B cell (primary cell): ENCODE measurements around the gene PTCD2. TPM values are rescaled to one million over a fixed set of nuclear protein-coding genes. Genes with fewer than 3 reads are reported as not detected.

ENCODE experiments used
- ATAC-seq: fragments of 200-7000 bp; cut with Tn5 transposase; one replicate; pipeline ENCODE4 v1.10.0; 2021; ENCODE audit warnings: low read depth, mild to moderate bottlenecking, moderate number of reproducible peaks, moderate library complexity
- CTCF ChIA-PET: fragments of 350-600 bp; sonication (Branson Sonifier 250); formaldehyde crosslinking; loops from one replicate; lab custom pipeline; 2021; ENCODE audit warnings: antibody characterized with exemption, inconsistent platforms; lab: Charles Lee
- POLR2A ChIA-PET: fragments of 350-600 bp; sonication (Branson Sonifier 250); formaldehyde crosslinking; loops from one replicate; lab custom pipeline; 2021; ENCODE audit warnings: antibody characterized with exemption; lab: Charles Lee
- DNase-seq: peaks from one replicate; pipeline ENCODE4 v3.0.0; 2013
- H2AFZ ChIP-seq: 2 replicates; pipeline ENCODE4 v1.6.1; 2012; ENCODE audit warnings: mild to moderate bottlenecking, low read depth, low read length; ENCODE audit not compliant: insufficient read depth, poor library complexity, severe bottlenecking
- H3K27ac ChIP-seq, 2 donors: 1 replicate in 1 of 2; 2 replicates in 1 of 2; pipeline ENCODE4 v1.5.1; 2012 to 2013; ENCODE audit warnings: low read length in 2 of 2, mild to moderate bottlenecking in 2 of 2, moderate library complexity in 1 of 2
- H3K27me3 ChIP-seq, 4 experiments: fragments of 200-600 bp in 1 of 4; sonication (generic) in 1 of 4; replicated peaks in 1 of 4; 1 replicate in 2 of 4; 2 replicates in 2 of 4; pipeline versions ENCODE4 v1.6.1 to v1.7.0; 2013 to 2016; ENCODE audit warnings: low read length in 3 of 4, mild to moderate bottlenecking in 2 of 4, mixed read lengths in 1 of 4, moderate library complexity in 1 of 4; ENCODE audit not compliant: insufficient read depth in 4 of 4, control insufficient read depth in 3 of 4; ENCODE audit errors: control extremely low read depth in 1 of 4
- H3K36me3 ChIP-seq, 2 experiments: replicated peaks in 1 of 2; 1 replicate in 1 of 2; 2 replicates in 1 of 2; pipeline versions ENCODE4 v1.6.1 to v1.7.1; 2013; ENCODE audit warnings: low read length in 1 of 2; ENCODE audit not compliant: insufficient read depth in 2 of 2, control insufficient read depth in 1 of 2; ENCODE audit errors: control extremely low read depth in 1 of 2, extremely low read depth in 1 of 2
- H3K4me1 ChIP-seq, 2 donors: fragments of 200-600 bp in 1 of 2; sonication (generic) in 1 of 2; 1 replicate in 1 of 2; 2 replicates in 1 of 2; pipeline versions ENCODE4 v1.5.1 to v1.6.1; 2013 to 2017; ENCODE audit warnings: low read length in 2 of 2; ENCODE audit not compliant: control insufficient read depth in 2 of 2, insufficient read depth in 2 of 2
- H3K4me2 ChIP-seq: replicated peaks from 2 replicates; pipeline ENCODE3; 2012; ENCODE audit warnings: mild to moderate bottlenecking, low read depth, low read length; ENCODE audit not compliant: poor library complexity, severe bottlenecking
- H3K4me3 ChIP-seq, 5 experiments: fragments of 200-600 bp in 1 of 5; sonication (generic) in 1 of 5; 1 replicate in 3 of 5; 2 replicates in 2 of 5; pipeline versions ENCODE4 v1.5.1 to v1.7.0; 2011 to 2016; ENCODE audit warnings: low read length in 4 of 5, mild to moderate bottlenecking in 4 of 5, low read depth in 2 of 5, control low read depth in 1 of 5, moderate library complexity in 1 of 5; ENCODE audit not compliant: insufficient read depth in 1 of 5; ENCODE audit errors: control extremely low read depth in 1 of 5, extremely low read depth in 1 of 5
- H3K79me2 ChIP-seq: fragments of 200-600 bp; sonication (generic); one replicate; pipeline ENCODE4 v1.6.0; 2016; ENCODE audit warnings: low read length; ENCODE audit not compliant: control insufficient read depth, insufficient read depth
- H3K9ac ChIP-seq: fragments of 200-600 bp; sonication (generic); 2 replicates; pipeline ENCODE4 v1.6.1; 2017; ENCODE audit warnings: mild to moderate bottlenecking, low read length, moderate library complexity
- H3K9me3 ChIP-seq, 3 donors: one replicate each; pipeline versions ENCODE4 v1.6.1 to v1.7.1; 2013; ENCODE audit warnings: low read length in 2 of 3; ENCODE audit not compliant: control insufficient read depth in 2 of 3, insufficient read depth in 1 of 3; ENCODE audit errors: control extremely low read depth in 1 of 3
- H4K20me1 ChIP-seq: 2 replicates; pipeline ENCODE4 v1.6.0; 2012; ENCODE audit warnings: mild to moderate bottlenecking, low read length; ENCODE audit not compliant: insufficient read depth, control insufficient read depth, poor library complexity, severe bottlenecking
- H3K27ac Mint-ChIP-seq: one replicate; pipeline ENCODE4 v1.8.0; 2021; ENCODE audit warnings: mixed read lengths
- H3K27me3 Mint-ChIP-seq: one replicate; pipeline ENCODE4 v1.8.0; 2021; ENCODE audit warnings: mixed read lengths
- H3K4me1 Mint-ChIP-seq: one replicate; pipeline ENCODE4 v1.8.0; 2021; ENCODE audit warnings: mixed read lengths
- H3K4me3 Mint-ChIP-seq: one replicate; pipeline ENCODE4 v1.8.0; 2021; ENCODE audit warnings: mixed read lengths
- H3K9me3 Mint-ChIP-seq: one replicate; pipeline ENCODE4 v1.8.0; 2022; ENCODE audit warnings: mixed read lengths; ENCODE audit not compliant: insufficient read depth
- CTCF ChIP-seq: fragments of 200-600 bp; IDR thresholded peaks from one replicate; pipeline ENCODE4 v1.8.0; 2022; ENCODE audit warnings: antibody characterized with exemption, mild to moderate bottlenecking
- EZH2 ChIP-seq: IDR thresholded peaks from 2 replicates; pipeline ENCODE4 v1.6.1; 2012; ENCODE audit warnings: borderline replicate concordance, low read depth, mild to moderate bottlenecking, moderate library complexity, low read length; ENCODE audit not compliant: insufficient read depth, poor library complexity, severe bottlenecking
- WGBS: methylation state at CpG from one replicate; pipeline ENCODE4 v1.1.5; 2013; ENCODE audit warnings: missing lambda C conversion rate; ENCODE audit not compliant: insufficient coverage; 5-methylcytosine and 5-hydroxymethylcytosine counted together
- intact Hi-C: fragments of 100-400 bp; cut with micrococcal nuclease; formaldehyde crosslinking; loops from one replicate; pipeline ENCODE4 v1.10.0; 2022
- polyA plus RNA-seq: library from polyadenylated mRNA; depleted of rRNA; stranded (reverse); fragments of >200 nt; gene quantifications from 2 replicates; pipeline ENCODE4 v1.2.3, GENCODE V29; 2012
- total RNA-seq, 2 donors: library from RNA; stranded (reverse); fragments of 120-200 nt in 1 of 2; gene quantifications; 1 replicate in 1 of 2; 2 replicates in 1 of 2; pipeline versions ENCODE4 v1.2.3 to v1.2.4, GENCODE V29; 2013 to 2022

The PTCD2 gene
- total and polyA plus RNA-seq, 2 donors (not counting 1 experiment from before 2014, with no cell fraction given): 3.7 to 10.5 TPM

GRCh38 chr5:72286798-72287197, 33.4 kb upstream of the PTCD2 start:
- ATAC-seq (no peak), DNase-seq (no peak)
- TF ChIP-seq CTCF (no peak), EZH2 (no peak)
- H3K4me3 Mint-ChIP-seq: no peak overlapping the region
- Histone ChIP-seq H3K4me3 (no peak overlapping the region), H3K27ac (no peak overlapping the region), H3K36me3 (peaks cover 5 to 16% of the 10 kb centered on the region in 2 experiments), H3K79me2 (peaks cover 4% of the 10 kb centered on the region), H3K4me1 (peaks cover 13 to 27% of the 10 kb centered on the region in 2 donors), H4K20me1 (no peaks in the 10 kb centered on the region), H3K4me2 (no peak overlapping the region), H2AFZ (no peak overlapping the region), H3K9ac (no peak overlapping the region), H3K9me3 (no peaks in the 10 kb centered on the region), H3K27me3 (no peaks in the 10 kb centered on the region)
- no peak overlapping the region for H3K27ac Mint-ChIP-seq
- H3K9me3 Mint-ChIP-seq: no peaks in the 10 kb centered on the region
- ChIA-PET CTCF (no interaction called here), POLR2A (no interaction called here)
- no peaks in the 10 kb centered on the region for H3K27me3 Mint-ChIP-seq
- intact Hi-C loops: no loop called here
- H3K4me1 Mint-ChIP-seq: peaks cover 44% of the 10 kb centered on the region
- 100% methylated on average over 3 of the region's 5 CpGs for WGBS

- no peak overlapping the region for H3K4me3 Mint-ChIP-seq
- H3K27ac Mint-ChIP-seq: peak overlapping the region; percentile 59
- no peak overlapping the region for H2AFZ ChIP-seq
- intact Hi-C loops: no loop called here
- no peaks in the 10 kb centered on the region for H4K20me1 ChIP-seq
- no peaks in the 10 kb centered on the region for H3K9me3 ChIP-seq
- no peak overlapping the region for H3K4me3 ChIP-seq
- H3K9ac ChIP-seq: no peak overlapping the region
- peaks cover 4 to 13% of the 10 kb centered on the region in 2 experiments for H3K36me3 ChIP-seq
- 29% methylated on average over 2 of the region's 2 CpGs for WGBS
- no peaks in the 10 kb centered on the region for H3K27me3 ChIP-seq
- CTCF ChIA-PET: interaction anchor here (0.5 to 1.7 kb wide), 3 partner anchors 16 to 21 kb away, joined by 3 to 7 read pairs (median 4); no protein-coding TSS in a partner anchor
- H3K9me3 Mint-ChIP-seq: no peaks in the 10 kb centered on the region
- H3K4me1 ChIP-seq: peaks cover 29 to 34% of the 10 kb centered on the region in 2 donors
- peaks cover 6% of the 10 kb centered on the region for H3K79me2 ChIP-seq
- no peak overlapping the region for H3K4me2 ChIP-seq
- POLR2A ChIA-PET: no interaction called here
- ATAC-seq (no peak), DNase-seq (no peak)
- no peaks in the 10 kb centered on the region for H3K27me3 Mint-ChIP-seq
- peaks cover 58% of the 10 kb centered on the region for H3K4me1 Mint-ChIP-seq
- TF ChIP-seq CTCF (no peak), EZH2 (no peak)
- H3K27ac ChIP-seq: no peak overlapping the region
Measured at GRCh38 chr5:72288924-72289323, 31.2 kb upstream of the PTCD2 start.
